GDM1 (cell line): ENCODE data around the gene CLDN19.
A peak's percentile ranks its signal among the peaks of the same experiment; 100 is the strongest.

Experiments
- DNase-seq: peaks from one replicate; lab custom pipeline; 2025; lab: John Stamatoyannopoulos, UW

CLDN19 gene, protein sequence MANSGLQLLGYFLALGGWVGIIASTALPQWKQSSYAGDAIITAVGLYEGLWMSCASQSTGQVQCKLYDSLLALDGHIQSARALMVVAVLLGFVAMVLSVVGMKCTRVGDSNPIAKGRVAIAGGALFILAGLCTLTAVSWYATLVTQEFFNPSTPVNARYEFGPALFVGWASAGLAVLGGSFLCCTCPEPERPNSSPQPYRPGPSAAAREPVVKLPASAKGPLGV

GRCh38 chr1:42739753-42740700, at the start of gene CLDN19:
CLDN19 (minus strand) TSS chr1:42740236; CDS start chr1:42740063, 173 bp downstream.
- no peak for DNase-seq

DNA sequence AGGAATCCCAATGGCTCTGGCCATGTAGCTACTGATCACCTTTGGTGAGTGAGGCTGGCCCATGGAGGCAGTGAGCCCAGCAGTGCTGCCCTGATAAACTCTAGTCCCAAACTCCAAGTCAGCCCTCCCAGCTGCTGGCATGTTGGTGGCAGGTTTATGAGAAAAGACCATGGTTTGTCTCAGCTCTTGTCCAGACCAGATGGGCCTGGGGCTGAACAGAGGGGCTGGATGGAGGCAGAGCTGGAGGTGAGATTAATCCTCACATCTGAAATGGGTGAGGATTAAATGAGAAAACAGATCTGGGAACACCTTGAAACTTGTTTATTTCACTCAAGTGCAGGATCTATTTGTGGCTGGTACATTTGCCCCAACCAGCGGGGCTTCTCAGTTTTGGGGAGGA, 48.0 kb upstream of the CLDN19 start:
- no peak for DNase-seq

- DNase-seq = no peak
These were observed 46.1 kb upstream of the CLDN19 start for GRCh38 chr1:42786097-42786496.

DNA sequence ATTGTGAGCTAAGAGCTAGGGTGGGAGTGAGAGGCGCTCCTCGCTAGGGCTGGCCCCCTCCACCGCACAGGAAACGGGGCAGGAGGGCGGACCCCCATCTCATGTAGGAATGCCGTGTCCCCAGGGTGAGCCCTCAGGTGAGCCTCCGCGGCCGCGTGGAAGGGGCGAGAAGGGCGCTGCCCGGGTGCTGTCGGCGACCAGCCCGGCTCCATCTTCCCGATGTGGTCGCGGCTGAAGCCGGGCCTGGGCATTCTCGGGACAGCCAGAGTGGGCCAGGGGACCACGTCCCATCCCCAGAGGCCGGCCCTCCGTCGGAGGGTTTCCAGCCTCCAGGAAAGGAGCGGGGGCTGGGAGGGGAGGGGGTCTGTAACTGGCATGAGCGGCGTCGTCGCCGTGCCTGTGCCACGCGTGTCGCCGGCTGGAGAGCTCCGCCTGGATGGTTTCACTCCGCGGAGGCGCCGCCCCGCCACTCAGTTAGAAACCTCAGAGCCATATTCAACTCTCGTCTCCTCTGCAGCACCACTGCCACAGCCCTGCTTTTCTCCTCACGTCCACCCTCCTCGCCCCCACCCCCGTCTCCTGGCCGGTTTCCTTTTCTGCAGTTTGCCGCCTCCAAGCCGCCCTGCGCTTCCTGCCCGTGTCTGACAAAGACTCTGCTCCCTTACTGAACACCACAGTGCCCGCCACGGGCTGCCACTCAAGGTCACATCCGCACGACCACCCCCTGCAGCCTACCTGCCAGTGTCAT, 45.1 kb upstream of the CLDN19 start, which contains the start of gene TMEM269:
TMEM269 (plus strand) TSS at position 46 of the 748 bp plus-strand sequence. CDS start 4,903 bp downstream, outside the sequence.
- no peak for DNase-seq

GRCh38 chr1:42784547-42784945, 44.5 kb upstream of the CLDN19 start:
- no peak for DNase-seq

GRCh38 chr1:42783092-42783491, 43.1 kb upstream of the CLDN19 start:
- no peak for DNase-seq

GRCh38 chr1:42780176-42780575, 40.1 kb upstream of the CLDN19 start:
- DNase-seq = no peak

DNA sequence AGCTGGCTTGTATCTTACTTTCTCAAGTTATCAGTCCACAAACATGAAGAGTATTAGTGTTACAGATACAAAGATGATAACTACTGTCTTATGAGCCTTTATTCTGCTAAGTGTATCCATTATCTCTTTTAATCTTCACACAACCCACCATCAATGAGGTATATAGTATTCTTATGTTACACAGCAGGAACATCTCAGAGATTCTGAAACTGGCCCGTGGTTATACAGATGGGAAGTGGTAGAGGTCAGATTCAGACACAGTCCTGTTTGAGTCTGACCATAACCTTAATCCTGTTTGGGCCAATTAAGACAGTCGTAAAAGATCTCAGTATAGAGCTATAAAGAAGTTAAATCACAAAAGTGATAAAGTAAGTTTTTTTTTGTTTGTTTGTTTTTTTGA, 39.7 kb upstream of the CLDN19 start:
- no peak for DNase-seq

GRCh38 chr1:42777852-42778251, 37.8 kb upstream of the CLDN19 start:
- DNase-seq = no peak

DNA sequence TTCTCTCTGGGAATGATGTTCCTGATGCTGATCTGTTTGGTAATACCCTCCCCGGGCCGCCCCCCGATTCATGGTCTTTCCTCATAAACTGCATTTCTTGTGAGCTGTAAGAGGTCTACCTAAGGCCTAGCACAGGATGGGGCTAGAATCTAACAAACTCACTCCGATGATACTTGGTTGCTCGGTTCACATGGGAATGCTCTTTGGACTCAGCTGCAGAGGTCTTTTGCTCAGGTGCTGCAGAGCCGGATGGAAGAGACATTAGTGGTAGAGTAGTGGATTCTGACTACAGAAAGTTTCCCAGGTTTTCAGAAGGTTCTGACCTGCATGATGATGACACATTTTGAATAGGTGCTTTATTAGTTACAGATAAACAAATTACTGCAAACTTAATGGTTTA, 36.5 kb upstream of the CLDN19 start:
- no peak for DNase-seq

DNA sequence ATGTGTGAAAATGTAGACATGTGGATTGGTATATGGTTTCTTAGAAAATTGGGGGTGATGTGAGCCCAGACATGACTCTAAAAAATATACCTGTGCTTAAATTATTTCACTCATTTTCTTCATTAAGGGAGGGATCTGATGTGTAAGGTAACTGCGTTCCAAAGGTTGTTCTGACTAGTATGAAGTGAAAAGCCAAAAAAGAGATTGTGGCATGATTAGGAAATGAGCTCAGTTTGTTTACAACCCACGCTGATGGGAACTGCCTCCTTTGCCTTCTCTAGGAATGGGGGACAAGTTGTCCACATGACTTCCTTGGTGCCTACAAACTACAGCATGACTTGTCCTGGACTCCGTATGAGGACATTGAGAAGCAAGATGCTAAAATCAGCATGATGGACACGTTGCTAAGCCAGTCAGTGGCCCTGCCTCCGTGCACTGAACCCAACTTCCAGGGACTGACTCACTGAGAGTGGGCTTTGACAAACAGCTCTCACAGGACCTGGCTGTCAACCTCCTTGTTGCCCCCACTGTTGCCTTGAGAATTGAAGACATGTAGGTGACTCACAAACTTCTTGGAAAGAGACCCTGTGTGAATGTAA, 35.0 kb upstream of the CLDN19 start:
- no peak for DNase-seq

GRCh38 chr1:42773420-42773819, 33.4 kb upstream of the CLDN19 start:
- DNase-seq = no peak

DNA sequence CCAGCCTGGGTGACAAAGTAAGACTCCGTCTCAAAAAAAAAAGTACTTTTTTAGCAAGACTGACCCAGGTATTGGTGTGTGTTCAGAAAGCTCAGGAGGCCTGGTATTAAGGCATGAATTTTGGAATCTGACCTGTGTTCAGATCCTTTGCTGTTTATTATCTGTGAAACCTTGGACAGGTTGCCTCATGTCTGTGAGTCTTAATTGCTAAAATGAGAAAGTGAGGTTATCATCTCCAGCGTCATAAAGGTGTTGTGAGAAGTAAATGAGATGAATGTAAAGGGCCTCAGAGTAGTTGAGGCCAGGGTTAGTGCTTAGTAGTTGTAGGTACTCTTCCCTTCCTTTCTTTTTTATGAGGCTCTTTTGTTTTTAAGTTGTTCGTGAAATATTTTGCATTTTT, 29.8 kb upstream of the CLDN19 start:
- no peak for DNase-seq

GRCh38 chr1:42768172-42768571, 28.1 kb upstream of the CLDN19 start:
- no peak for DNase-seq

DNA sequence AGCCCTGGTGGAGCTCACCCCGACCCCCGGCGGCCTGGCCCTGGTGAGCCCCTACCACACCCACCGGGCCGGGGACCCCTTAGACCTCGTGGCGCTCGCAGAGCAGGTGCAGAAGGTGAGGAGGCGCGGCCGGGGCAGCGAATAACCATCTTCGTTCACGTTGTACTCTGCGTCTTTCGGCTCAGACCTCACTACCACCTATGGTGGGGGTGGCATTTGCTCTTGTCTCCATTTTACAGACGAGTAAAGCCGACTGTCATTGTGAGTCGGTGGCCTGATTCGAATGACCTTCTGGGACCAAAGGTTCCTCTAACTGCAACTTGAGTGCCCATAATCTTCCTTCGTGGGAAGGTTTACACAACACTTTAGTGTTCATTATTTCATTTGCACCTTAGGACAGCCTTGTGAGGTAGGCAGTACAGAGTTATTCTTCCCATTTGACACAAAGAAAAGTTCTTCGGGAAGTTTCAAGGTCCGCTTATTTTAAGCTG, 27.5 kb upstream of the CLDN19 start:
- DNase-seq = no peak

- DNase-seq = peak; percentile 99
These were observed 26.9 kb upstream of the CLDN19 start, which contains the start of the genes C1orf50 and P3H1 for GRCh38 chr1:42766741-42767509. C1orf50 (plus strand) TSS chr1:42767249; CDS start chr1:42767312, 63 bp downstream. P3H1 (minus strand) TSS chr1:42767028; CDS start chr1:42766971, 57 bp downstream.

- DNase-seq = no peak
These were observed 26.1 kb upstream of the CLDN19 start for GRCh38 chr1:42765832-42766740.

DNA sequence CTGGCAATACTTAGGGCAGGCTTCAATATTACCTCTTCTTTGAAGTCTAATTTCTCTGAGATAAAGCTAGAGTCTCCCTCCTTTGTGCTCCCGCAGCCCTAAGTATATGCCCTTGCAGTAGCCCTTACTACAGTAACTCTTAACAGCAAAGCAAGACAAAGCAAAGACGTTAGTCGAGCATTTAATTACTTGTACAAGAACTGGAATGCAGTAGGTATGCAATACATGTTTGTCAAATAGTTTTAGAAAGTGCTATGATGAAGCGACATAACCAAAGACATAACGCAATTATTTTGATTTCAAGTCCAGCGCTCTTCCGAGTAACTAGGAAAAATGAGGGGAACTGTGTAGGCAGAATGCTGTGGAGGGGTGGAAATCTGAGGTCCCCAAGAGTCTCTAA, 25.2 kb upstream of the CLDN19 start:
- DNase-seq = no peak

DNA sequence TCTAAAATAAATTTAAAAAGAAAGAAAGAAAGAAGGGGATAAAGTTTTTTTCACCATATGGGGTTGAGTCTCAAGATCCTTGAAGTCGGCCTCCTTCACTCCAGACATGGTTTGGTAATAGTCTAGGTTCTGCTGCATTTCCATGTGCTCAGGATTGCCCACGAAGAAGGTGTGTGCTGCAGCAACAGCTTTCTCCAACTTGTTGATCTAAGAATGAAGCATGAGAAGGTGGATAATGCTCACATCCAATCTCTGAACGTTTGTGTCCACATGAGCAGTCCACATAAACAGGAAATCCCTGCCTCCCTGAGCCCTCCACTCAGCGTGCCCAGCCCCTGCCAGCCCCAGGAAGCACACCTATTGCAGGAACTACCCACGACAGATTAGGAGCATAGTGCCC, 22.2 kb upstream of the CLDN19 start:
- no peak for DNase-seq

- DNase-seq = no peak
These were observed 21.5 kb upstream of the CLDN19 start for GRCh38 chr1:42761567-42761966.
